A549 (cell line): ENCODE data around the gene SFI1.

Experiments used
- CHD4 ChIP-seq: fragments of 200-600 bp; sonication (generic); IDR thresholded peaks from 2 replicates; pipeline ENCODE4 v1.6.1; 2016; ENCODE audit warnings: antibody characterized with exemption, mild to moderate bottlenecking, borderline replicate concordance
- EHMT2 ChIP-seq: fragments of 200-600 bp; sonication (generic); IDR thresholded peaks from 2 replicates; pipeline ENCODE4 v1.6.1; 2016; ENCODE audit warnings: antibody characterized with exemption, low read depth, mild to moderate bottlenecking, moderate library complexity
- EP300 ChIP-seq, 2 experiments: fragments of >200 bp; sonication (Bioruptor Twin); formaldehyde crosslinking; IDR thresholded peaks; 2 replicates in 1 of 2; 3 replicates in 1 of 2; pipeline ENCODE4 v1.6.1; 2016 to 2017
- NR3C1 ChIP-seq: fragments of >200 bp; sonication (Bioruptor Twin); formaldehyde crosslinking; IDR thresholded peaks from 3 replicates; pipeline ENCODE4 v1.6.1; 2017
- RAD21 ChIP-seq, 2 experiments: fragments of >200 bp in 1 of 2; sonication (Bioruptor Twin) in 1 of 2; formaldehyde crosslinking in 1 of 2; IDR thresholded peaks in 1 of 2; conservative IDR thresholded peaks in 1 of 2; 2 replicates in 1 of 2; 3 replicates in 1 of 2; pipeline ENCODE4 v1.6.1; 2012 to 2018; ENCODE audit warnings: inconsistent platforms in 1 of 2
- SMC3 ChIP-seq: fragments of >200 bp; sonication (Bioruptor Twin); formaldehyde crosslinking; IDR thresholded peaks from 3 replicates; pipeline ENCODE4 v1.6.1; 2018; ENCODE audit warnings: inconsistent platforms
- SREBF2 ChIP-seq: fragments of 450-650 bp; IDR thresholded peaks from 2 replicates; pipeline ENCODE4 v1.6.1; 2014; ENCODE audit warnings: mild to moderate bottlenecking, moderate library complexity
- TP53 ChIP-seq: fragments of 250-450 bp; sonication (Bioruptor Pico); IDR thresholded peaks from 2 replicates; pipeline ENCODE4 v1.5.0; 2021; ENCODE audit warnings: mild to moderate bottlenecking, moderate library complexity
- TF ChIP-seq, protein P1 (sequence below): fragments of >200 bp; sonication (Bioruptor Twin); formaldehyde crosslinking; IDR thresholded peaks from 3 replicates; pipeline ENCODE4 v1.5.1; 2016
- TF ChIP-seq, protein P2 (sequence below): fragments of 200-600 bp; sonication (generic); IDR thresholded peaks from 2 replicates; pipeline ENCODE4 v1.6.1; 2016; ENCODE audit warnings: antibody characterized with exemption, mild to moderate bottlenecking, moderate library complexity
- TF ChIP-seq, protein P3 (sequence below): IDR thresholded peaks from 2 replicates; pipeline ENCODE4 v1.6.1; 2012

DNA sequence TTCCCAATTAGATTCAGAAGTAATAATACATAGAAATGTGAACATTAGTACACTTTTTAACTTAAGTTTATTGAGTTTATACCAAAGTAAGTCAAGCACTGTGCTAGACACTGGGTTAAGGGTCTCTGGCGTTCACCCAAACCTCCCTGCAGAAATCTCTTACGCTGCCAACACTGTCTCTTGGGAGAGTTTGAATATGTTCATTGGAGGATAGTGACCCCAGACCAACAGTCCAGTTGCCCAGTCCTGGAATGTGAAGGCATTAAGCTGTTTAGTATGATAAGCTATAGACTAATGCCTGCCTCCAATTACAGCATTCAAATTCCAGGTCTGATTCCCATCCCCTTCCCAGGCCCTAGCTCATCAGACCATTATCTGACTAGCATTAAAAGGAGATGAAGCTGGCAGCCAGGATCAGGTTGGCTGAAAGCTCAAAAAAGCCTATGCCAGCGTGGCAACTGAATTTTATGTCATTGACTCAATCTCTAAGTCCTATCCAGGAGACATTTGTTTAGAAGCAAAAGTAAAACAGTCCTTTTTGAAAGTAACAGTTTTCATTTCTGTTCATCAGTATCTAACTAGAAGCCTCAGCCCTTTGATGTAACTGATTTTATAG lies 77.8 kb downstream of the SFI1 start:
- TF ChIP-seq, protein P1, sequence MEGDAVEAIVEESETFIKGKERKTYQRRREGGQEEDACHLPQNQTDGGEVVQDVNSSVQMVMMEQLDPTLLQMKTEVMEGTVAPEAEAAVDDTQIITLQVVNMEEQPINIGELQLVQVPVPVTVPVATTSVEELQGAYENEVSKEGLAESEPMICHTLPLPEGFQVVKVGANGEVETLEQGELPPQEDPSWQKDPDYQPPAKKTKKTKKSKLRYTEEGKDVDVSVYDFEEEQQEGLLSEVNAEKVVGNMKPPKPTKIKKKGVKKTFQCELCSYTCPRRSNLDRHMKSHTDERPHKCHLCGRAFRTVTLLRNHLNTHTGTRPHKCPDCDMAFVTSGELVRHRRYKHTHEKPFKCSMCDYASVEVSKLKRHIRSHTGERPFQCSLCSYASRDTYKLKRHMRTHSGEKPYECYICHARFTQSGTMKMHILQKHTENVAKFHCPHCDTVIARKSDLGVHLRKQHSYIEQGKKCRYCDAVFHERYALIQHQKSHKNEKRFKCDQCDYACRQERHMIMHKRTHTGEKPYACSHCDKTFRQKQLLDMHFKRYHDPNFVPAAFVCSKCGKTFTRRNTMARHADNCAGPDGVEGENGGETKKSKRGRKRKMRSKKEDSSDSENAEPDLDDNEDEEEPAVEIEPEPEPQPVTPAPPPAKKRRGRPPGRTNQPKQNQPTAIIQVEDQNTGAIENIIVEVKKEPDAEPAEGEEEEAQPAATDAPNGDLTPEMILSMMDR: no peak
- TF ChIP-seq, protein P2, sequence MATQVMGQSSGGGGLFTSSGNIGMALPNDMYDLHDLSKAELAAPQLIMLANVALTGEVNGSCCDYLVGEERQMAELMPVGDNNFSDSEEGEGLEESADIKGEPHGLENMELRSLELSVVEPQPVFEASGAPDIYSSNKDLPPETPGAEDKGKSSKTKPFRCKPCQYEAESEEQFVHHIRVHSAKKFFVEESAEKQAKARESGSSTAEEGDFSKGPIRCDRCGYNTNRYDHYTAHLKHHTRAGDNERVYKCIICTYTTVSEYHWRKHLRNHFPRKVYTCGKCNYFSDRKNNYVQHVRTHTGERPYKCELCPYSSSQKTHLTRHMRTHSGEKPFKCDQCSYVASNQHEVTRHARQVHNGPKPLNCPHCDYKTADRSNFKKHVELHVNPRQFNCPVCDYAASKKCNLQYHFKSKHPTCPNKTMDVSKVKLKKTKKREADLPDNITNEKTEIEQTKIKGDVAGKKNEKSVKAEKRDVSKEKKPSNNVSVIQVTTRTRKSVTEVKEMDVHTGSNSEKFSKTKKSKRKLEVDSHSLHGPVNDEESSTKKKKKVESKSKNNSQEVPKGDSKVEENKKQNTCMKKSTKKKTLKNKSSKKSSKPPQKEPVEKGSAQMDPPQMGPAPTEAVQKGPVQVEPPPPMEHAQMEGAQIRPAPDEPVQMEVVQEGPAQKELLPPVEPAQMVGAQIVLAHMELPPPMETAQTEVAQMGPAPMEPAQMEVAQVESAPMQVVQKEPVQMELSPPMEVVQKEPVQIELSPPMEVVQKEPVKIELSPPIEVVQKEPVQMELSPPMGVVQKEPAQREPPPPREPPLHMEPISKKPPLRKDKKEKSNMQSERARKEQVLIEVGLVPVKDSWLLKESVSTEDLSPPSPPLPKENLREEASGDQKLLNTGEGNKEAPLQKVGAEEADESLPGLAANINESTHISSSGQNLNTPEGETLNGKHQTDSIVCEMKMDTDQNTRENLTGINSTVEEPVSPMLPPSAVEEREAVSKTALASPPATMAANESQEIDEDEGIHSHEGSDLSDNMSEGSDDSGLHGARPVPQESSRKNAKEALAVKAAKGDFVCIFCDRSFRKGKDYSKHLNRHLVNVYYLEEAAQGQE: no peak
- no peak for TF ChIP-seq CHD4
- TF ChIP-seq SREBF2: no peak
- TF ChIP-seq NR3C1: no peak
- TF ChIP-seq, protein P3, sequence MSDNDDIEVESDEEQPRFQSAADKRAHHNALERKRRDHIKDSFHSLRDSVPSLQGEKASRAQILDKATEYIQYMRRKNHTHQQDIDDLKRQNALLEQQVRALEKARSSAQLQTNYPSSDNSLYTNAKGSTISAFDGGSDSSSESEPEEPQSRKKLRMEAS: no peak
- no peak for TF ChIP-seq RAD21 (conservative IDR thresholded peaks at IDR 0.05 in 1 of 2, IDR thresholded peaks at IDR 0.05 in 1 of 2)
- no peak for TF ChIP-seq TP53
- TF ChIP-seq EHMT2: no peak
- TF ChIP-seq SMC3: no peak
- TF ChIP-seq EP300 (IDR thresholded peaks at IDR 0.05): no peak
